ENCODE measurements around the gene PDCD5. TPM values are rescaled to one million over a fixed set of nuclear protein-coding genes. Genes with fewer than 3 reads are reported as not detected.

Gene PDCD5
- total RNA-seq, 1 experiment from 2014 or later = 118 TPM

- WGBS (ENCODE audit: extremely low coverage, insufficient read length, low lambda C conversion rate) = no CpG with 5 or more reads among the region's 3 CpGs
- no peak overlapping the region for H2BK15ac ChIP-seq (ENCODE audit: low read depth, low read length)
- peaks cover 3 to 5% of the 10 kb centered on the region in 2 experiments; a peak in 3 of 4 replicates for H3K4me1 Mint-ChIP-seq
Measured at GRCh38 chr19:32573492-32573794, 7.5 kb upstream of the PDCD5 start.

More at GRCh38 chr19:32573492-32573794, 7.5 kb upstream of the PDCD5 start:
- peaks cover 14% of the 10 kb centered on the region for H3K27me3 Mint-ChIP-seq (ENCODE audit: low read depth)
- no peak overlapping the region for H2BK120ac ChIP-seq (ENCODE audit: low read depth, low read length, poor library complexity, severe bottlenecking)
- H3K9ac ChIP-seq (ENCODE audit: extremely low read depth, insufficient read length, low read length) = no peak overlapping the region
- no peak overlapping the region for H4K8ac ChIP-seq (replicated peaks; ENCODE audit: insufficient read length, low read depth, low read length)
- no peak overlapping the region for H3K4ac ChIP-seq (ENCODE audit: low read depth, low read length)
- H3K4me3 Mint-ChIP-seq = no peak overlapping the region
- H2BK20ac ChIP-seq (ENCODE audit: low read depth, low read length, poor library complexity, severe bottlenecking) = no peak overlapping the region
- H3K18ac ChIP-seq (ENCODE audit: insufficient read length, low read depth, low read length) = no peak overlapping the region
- no peak overlapping the region for H3T11ph ChIP-seq (ENCODE audit: low read length)
- H4K5ac ChIP-seq (ENCODE audit: insufficient read length, low read depth, low read length) = no peak overlapping the region
- H3K4me2 ChIP-seq (ENCODE audit: insufficient read depth, insufficient read length, low read length) = no peak overlapping the region
- no peaks in the 10 kb centered on the region for H4K20me1 ChIP-seq (ENCODE audit: control insufficient read depth, insufficient read depth, insufficient read length)
- H3K27ac ChIP-seq (ENCODE audit: insufficient read length, low read depth, low read length) = no peak overlapping the region
- no peak overlapping the region for H4K91ac ChIP-seq (ENCODE audit: insufficient read length, low read depth, low read length)
- H3K9me3 ChIP-seq (ENCODE audit: control insufficient read depth, low read depth, low read length) = no peaks in the 10 kb centered on the region
- no peak overlapping the region for H2AFZ ChIP-seq (ENCODE audit: low read length)
- DNase-seq = no peak
- H2BK12ac ChIP-seq (ENCODE audit: insufficient read length, low read depth, low read length) = no peak overlapping the region
- no peak overlapping the region for H3K56ac ChIP-seq (ENCODE audit: insufficient read length, low read depth, low read length)
- H3K27me3 ChIP-seq (ENCODE audit: insufficient read depth, low read length) = no peaks in the 10 kb centered on the region
- peaks cover 0 to 2% (median 0%) of the 10 kb centered on the region in 3 experiments; a peak in 1 of 7 replicates for H3K36me3 Mint-ChIP-seq (ENCODE audit: insufficient read depth in 1 of 3, low read depth in 3 of 3)
- no peak overlapping the region for H3K27ac Mint-ChIP-seq
- H3K14ac ChIP-seq (ENCODE audit: insufficient read depth, low read length) = no peak overlapping the region; the same call in 1 of the 2 replicates
- no peak overlapping the region for H2AK5ac ChIP-seq (ENCODE audit: insufficient read length, low read length)
- H3K9me3 Mint-ChIP-seq = no peaks in the 10 kb centered on the region; a peak in 1 of 5 replicates
- H3K79me1 ChIP-seq (ENCODE audit: insufficient read depth, low read depth, low read length, poor library complexity, severe bottlenecking) = no peaks in the 10 kb centered on the region
- TF ChIP-seq CTCF (conservative IDR thresholded peaks at IDR 0.05) = no peak
- no peaks in the 10 kb centered on the region for H3K79me2 ChIP-seq (ENCODE audit: insufficient read depth, low read length)
- no peaks in the 10 kb centered on the region for H3K23me2 ChIP-seq (ENCODE audit: insufficient read length, low read depth, low read length, poor library complexity, severe bottlenecking)
- no peak overlapping the region for H2BK5ac ChIP-seq (ENCODE audit: insufficient read length, low read length)
- H3K4me1 ChIP-seq (ENCODE audit: insufficient read depth, low read length) = no peaks in the 10 kb centered on the region
- no peak overlapping the region for H3K23ac ChIP-seq (ENCODE audit: insufficient read length, low read depth, low read length)
